NCI-H82 treated with DMSO at 0.1 percent for 48 hours (cell line): ENCODE results near the gene AFAP1L2.

ENCODE experiments used
- DNase-seq: peaks from one replicate; lab custom pipeline; 2025; ENCODE audit not compliant: unreplicated experiment; lab: John Stamatoyannopoulos, UW

Gene AFAP1L2

GRCh38 chr10:114315566-114316420 lies 88.5 kb downstream of the AFAP1L2 start:
- no peak for DNase-seq

GRCh38 chr10:114313866-114314265 lies 90.4 kb downstream of the AFAP1L2 start:
- no peak for DNase-seq

GRCh38 chr10:114313139-114313538 lies 91.2 kb downstream of the AFAP1L2 start:
- no peak for DNase-seq

- DNase-seq = no peak
These were observed 92.6 kb downstream of the AFAP1L2 start for GRCh38 chr10:114311496-114312209.

GRCh38 chr10:114311023-114311422 lies 93.3 kb downstream of the AFAP1L2 start:
- no peak for DNase-seq

- no peak for DNase-seq
These were observed 94.0 kb downstream of the AFAP1L2 start for GRCh38 chr10:114310346-114310745.

GRCh38 chr10:114309364-114309651 lies 95.0 kb downstream of the AFAP1L2 start:
- no peak for DNase-seq

- no peak for DNase-seq
These were observed 95.6 kb downstream of the AFAP1L2 start for GRCh38 chr10:114308531-114309363.

GRCh38 chr10:114307731-114308130 lies 96.6 kb downstream of the AFAP1L2 start:
- no peak for DNase-seq

- DNase-seq = no peak
These were observed 98.0 kb downstream of the AFAP1L2 start for GRCh38 chr10:114306116-114306973.

GRCh38 chr10:114305521-114305925 lies 98.8 kb downstream of the AFAP1L2 start:
- DNase-seq = no peak

- no peak for DNase-seq
These were observed 99.5 kb downstream of the AFAP1L2 start for GRCh38 chr10:114304571-114305421.

GRCh38 chr10:114304017-114304570 lies 100.2 kb downstream of the AFAP1L2 start:
- peak; percentile 4 for DNase-seq

GRCh38 chr10:114303556-114303955 lies 100.7 kb downstream of the AFAP1L2 start:
- DNase-seq = no peak

- DNase-seq = no peak
These were observed 102.2 kb downstream of the AFAP1L2 start for GRCh38 chr10:114301951-114302710.

- DNase-seq = no peak
These were observed 103.1 kb downstream of the AFAP1L2 start for GRCh38 chr10:114301177-114301576.

GRCh38 chr10:114300036-114300645 lies 104.2 kb downstream of the AFAP1L2 start:
- no peak for DNase-seq

- DNase-seq = no peak
These were observed 107.1 kb downstream of the AFAP1L2 start for GRCh38 chr10:114297136-114297705.
